ENCODE results near the gene ZDHHC24. TPM values are rescaled to one million over a fixed set of nuclear protein-coding genes. Genes with fewer than 3 reads are reported as not detected.
"Not testable (repeated sequence)": the region's sequence is repeated elsewhere in the genome, so short reads cannot be mapped to it uniquely, and the experiment has no call there.

ZDHHC24 gene
- total RNA-seq, 1 donor from 2014 or later: 6.9 TPM

DNA sequence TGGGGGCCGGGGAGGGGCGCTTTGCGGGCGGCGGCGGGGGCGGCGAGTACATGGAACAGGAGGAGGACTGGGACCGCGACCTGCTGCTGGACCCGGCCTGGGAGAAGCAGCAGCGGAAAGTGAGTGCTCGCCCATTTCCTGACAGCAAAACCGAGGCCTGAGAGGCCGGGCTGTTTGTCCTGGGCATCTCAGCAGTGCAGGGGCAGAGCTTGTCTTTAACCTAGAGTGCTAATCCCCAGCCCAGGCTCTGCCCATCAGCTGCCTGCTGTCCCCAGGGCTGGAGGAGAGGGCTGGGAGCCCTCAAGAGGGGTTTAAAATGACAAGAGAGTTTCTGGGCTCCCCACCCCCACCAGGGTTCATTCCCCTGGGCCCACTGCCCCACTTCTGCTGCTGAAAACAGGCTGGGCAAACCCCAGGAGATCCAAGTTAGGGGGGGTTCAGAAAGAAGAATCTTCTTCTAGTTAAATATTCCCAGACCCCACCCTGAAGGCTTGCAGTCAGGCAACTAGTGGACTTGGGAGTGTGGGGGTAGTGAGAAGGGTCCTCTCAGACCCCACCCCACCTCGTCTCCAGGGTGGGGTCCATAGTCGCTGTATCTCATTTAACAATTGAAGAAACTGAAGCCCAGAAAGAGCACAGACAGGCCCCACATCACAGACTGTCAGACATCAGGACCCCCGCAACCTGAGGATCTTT is 1.3 kb upstream of the ZDHHC24 start:
- no peak for DNase-seq (ENCODE audit: low spot score)
- ATAC-seq: no peak

DNA sequence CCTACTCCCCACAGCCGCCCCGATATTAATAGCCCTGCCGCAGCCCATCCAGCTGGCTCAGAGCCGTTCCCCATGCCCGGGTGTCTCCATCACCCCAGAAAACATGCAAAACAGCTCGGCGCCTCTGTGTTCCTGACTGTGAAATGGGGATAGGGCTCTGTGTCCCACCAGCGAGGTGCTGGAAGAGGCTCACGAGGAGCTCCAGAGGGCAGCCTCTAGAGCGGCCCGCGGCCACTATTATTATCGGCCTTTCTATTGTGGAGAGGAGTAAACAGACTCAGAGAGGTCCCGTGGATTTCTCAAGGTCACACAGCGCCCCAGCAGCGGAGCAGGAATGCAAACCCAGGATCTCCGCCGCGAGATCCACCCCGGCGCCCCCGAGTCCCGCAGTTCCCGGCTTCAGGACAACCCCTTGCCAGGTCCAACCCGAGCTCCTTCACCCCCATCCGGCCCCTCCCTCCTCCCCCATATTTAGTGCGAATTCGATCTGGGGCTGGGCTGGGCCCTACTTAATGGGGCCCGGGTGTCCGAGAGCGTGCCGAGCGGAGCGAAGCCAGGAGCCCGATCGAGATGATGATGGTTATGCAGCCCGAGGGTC is 619 bp upstream of the ZDHHC24 start, which contains the start of gene ACTN3:
Gene ACTN3 (plus strand): TSS at position 536 of the 598 bp plus-strand sequence. CDS start 35 bp downstream, at position 571.
- no peak for ATAC-seq

DNA sequence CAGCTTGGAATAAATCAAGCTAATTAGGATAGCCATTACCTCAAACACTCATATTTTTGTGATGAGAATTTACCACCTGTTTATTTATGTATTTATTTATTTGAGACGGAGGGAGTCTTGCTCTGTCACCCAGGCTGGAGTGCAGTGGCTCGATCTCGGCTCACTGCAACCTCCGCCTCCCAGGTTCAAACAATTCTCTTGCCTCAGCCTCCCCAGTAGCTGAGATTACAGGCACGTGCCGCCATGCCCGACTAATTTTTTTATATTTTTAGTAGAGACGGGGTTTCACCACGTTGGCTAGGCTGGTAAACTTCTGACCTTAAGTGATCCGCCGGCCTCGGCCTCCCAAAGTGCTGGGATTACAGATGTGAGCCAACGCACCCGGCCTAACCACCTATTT is 896 bp downstream of the ZDHHC24 start:
- DNase-seq (ENCODE audit: low spot score); ATAC-seq: not testable (repeated sequence)

More for the DNA sequence above, 619 bp upstream of the ZDHHC24 start, which contains the start of gene ACTN3:
- DNase-seq (ENCODE audit: low spot score): no peak

DNA sequence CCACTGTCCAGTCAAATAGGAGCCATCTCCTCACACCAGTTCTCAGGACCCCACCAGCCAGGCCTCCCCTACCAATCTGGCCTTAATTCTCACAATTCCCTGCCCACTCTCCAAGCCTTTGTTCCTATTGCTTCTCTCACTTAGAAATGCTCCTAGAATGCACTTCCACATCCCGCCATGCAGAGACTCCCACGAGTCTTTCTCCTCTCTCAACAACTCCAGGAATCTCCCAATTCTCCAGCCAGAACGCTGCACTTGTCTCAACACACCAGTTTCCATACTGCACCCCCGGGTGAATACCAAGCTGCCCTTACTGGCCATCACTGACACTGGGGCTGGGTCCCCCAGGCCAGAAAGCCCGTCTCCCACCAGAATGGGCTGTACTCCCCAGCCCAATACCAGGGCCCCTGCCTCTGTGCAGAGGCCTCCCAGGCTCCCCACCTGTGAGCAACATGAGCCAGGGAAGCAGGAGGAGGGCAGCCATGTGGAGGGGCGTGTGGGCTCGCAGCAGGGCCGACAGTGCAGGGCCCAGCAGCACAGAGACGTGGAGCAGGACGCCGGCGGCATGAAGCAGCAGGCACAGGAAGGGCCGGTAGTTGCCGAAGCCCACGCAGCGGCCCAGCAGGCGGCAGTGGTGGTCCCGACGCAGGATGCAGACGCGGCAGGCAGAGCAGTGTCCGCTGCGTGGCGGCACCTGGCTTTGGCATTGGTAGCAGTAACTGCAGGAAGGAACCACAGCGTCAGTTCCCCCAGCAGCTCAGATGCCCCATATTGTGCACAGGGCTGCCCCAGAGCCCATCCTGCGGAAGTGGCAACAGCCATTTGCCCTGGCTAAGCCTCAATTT is 2.4 kb downstream of the ZDHHC24 start:
- DNase-seq (ENCODE audit: low spot score) (no peak), ATAC-seq (no peak)

DNA sequence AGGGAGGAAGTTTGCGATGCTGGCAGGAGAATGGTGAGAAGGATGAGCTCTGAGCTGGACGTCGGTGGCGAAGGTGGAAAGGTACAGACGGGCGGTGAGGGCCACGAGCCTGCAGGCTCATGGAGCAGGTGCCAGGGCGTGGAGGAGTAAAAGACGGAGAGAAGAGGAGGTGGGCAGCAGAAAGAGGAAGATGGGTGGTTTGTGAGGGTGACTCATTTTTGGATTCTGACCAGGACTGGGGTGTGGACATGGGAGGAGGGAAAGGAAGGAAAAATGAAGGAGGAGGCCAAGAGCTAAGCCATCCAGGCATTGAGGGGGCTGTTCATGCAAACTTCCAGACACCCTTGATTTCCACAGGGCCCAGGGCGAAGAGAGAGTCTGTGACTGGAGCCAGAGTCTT is 3.5 kb downstream of the ZDHHC24 start:
- DNase-seq (ENCODE audit: low spot score) (no peak), ATAC-seq (no peak)

DNA sequence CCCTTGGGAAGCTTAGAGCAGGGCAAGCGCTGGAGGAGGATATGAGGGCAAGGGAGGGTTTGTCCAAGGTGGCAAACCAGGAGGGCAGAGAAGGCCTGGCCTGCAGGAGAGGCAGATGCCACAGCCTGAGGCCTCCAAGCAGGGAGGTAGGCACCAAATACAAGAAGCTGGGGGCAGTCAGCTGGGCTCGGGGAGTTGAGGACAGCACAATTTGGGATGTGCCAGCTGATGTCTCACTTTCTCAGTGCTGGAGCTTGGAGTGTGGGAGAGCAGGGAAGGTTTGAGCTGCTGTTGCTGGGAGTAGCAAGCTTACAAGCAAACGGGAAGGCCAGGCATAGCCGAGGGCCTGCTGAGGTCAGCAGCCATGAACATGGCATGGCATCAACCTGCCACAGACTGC is 4.0 kb downstream of the ZDHHC24 start:
- no peak for DNase-seq (ENCODE audit: low spot score)
- ATAC-seq: no peak

DNA sequence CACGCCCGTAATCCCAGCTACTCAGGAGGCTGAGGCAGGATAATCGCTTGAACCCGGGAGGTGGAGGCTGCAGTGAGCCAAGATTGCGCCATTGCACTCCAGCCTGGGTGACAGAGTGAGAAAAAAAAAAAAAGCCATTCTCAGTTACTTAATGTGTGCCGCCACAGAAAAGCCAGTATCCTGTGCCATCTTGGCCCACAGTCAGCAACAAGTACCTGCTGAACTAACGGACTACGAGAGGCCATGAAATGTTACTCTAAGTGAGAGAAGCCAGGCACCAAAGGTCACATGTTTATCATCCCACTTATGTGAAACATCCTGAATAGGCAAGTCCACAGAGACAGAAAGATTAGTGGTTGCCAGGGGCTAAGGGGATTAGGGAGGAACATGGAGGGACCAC is 5.2 kb downstream of the ZDHHC24 start:
- DNase-seq (ENCODE audit: low spot score) (peak; percentile 60), ATAC-seq (peak; percentile 77)

DNA sequence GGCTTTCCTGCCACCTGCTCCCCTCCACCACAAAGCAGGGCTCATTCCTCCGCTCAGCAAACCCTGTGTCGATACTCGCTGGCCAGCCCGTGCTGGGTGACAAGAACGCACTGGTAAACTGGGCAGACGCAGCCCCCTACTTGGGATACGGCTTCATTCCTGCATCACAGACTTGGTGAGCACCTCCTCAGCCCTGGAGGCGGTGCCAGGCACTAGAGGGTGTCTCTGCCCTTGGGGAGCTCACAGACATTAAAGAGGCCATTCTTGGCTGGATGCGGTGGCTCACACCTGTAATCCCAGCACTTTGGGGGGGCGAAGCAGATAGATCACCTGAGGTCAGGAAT is 6.0 kb downstream of the ZDHHC24 start:
- no peak for ATAC-seq
- DNase-seq (ENCODE audit: low spot score): no peak

DNA sequence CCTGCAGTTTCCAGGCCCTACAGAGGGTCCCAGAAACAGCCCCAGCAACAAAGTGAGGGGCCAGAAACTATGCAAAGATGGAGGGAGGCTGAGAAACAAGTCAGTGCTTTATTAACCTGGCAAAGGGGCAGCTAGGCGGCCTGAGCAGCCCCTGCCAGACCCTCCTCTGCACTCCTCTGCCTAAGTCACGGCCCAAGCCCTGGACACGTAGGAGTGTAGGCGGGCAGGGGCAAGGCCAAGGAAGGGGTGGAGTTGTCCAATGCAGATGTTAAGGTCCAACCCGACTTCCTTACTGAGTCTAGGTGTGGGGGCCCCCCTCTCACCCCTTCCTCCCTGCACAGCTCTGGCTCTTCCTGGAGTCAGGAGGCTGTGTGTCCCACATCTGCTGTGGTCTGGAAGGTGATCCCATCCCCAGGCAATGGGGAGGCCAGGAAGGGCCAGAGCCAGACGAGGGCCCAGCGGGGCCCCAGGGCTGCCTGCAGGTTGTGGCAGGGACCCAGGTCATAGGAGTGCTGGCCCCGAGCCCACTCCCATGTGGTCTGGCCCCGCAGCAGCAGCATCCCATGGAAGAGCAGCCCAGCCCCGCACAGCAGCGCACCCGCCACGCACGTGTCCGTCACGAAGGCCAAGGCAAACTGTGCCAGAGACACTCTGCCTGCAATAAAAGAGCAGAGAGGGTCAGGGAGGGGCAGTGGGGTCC is 6.5 kb downstream of the ZDHHC24 start:
- DNase-seq (ENCODE audit: low spot score): no peak
- no peak for ATAC-seq

DNA sequence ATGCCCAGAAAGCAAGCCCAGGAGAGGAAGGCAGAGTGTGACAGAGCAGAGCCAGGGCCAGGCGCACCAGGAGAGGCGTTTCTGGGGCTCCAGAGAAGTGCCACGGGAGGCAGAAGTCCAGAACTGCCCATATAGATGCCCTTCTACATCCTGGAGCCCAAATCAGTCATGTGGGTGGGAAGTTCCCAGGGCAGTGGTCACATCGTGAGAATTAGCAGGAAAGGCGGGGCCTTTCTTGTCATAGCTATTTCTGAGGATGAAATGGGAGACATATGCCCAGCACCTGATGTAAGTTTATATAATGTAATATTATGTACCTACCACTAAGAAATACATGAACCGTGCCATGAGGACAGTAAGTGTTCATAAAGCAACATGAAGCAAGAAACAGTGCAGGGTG is 13.1 kb downstream of the ZDHHC24 start:
- no peak for DNase-seq (ENCODE audit: low spot score)
- no peak for ATAC-seq

DNA sequence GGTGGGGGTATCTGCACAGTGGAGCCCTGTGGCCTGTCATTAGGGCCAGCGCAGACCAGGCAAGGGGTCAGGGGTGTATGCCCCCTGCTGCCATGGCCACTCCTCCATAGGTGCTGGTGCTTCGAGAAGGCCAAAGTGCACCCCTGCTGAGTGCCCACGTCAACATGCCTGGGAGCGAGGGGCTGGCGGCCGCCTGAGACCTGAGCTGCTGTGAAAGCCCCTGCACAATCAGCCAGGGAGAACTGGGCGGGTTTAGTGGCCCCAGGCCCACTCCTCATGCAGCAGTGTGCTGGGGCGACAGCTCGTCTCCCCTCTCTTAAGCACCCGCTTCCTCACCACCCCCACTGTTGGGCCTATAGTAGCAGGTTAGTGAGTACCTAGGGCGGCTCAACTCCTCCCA is 14.0 kb downstream of the ZDHHC24 start:
- ATAC-seq: no peak
- no peak for DNase-seq (ENCODE audit: low spot score)

DNA sequence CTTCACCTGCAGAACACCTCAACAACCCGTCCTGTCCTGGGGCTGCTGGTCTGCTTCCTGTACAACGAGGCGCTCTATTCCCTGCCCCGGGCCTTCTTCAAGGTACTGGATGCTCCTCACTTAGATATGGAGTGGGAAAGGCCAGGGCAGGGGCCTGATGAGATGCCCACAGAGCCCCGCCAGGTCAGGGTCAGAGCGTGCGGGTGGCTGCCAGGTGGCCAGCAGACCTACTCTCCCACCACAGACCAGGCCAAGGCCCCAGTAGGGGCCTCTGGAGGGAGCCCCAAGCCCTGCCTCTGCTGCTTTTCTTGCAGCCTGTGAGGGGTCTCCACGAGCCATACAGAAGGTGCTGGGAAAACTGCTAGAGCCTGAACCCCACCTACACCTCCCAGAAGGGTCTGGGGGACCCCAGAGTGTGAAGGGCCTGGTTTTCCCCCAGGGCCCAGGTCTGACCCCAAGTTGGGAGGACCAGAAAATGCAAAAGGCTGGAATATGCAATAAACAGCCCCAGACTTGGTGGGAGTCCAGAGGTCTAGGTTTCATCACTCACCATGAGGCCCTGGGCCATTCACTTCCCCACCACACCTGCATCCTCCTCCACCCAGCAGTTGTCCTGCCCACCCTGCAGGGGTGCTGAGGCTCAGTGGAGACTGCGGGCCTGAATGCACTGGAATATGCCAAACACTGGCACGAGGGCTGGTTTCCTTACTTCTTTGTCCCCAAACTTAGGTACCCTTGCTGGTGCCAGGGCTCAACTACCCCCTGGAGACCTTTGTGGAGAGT is 14.7 kb downstream of the ZDHHC24 start:
- no peak for ATAC-seq
- no peak for DNase-seq (ENCODE audit: low spot score)

DNA sequence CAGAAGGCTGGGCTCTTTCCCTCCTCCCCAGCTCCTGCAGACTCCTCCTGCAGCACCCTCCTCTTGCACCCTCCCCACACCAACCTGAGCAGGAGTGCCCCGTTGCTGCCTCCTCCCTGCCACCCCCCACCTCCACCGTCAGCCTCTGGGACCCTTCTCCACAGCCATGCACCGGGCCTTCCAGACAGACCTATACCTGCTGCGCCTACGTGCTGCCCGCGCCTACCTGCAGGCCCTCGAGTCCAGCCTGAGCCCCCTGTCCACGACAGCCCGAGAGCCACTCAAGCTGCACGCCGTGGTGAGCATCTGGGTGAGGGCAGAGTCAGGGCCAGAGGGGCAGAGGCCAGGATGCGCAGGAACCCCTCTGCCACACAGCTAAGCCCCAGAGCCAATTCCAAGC is 16.2 kb downstream of the ZDHHC24 start:
- DNase-seq (ENCODE audit: low spot score) (no peak), ATAC-seq (peak; percentile 14)

DNA sequence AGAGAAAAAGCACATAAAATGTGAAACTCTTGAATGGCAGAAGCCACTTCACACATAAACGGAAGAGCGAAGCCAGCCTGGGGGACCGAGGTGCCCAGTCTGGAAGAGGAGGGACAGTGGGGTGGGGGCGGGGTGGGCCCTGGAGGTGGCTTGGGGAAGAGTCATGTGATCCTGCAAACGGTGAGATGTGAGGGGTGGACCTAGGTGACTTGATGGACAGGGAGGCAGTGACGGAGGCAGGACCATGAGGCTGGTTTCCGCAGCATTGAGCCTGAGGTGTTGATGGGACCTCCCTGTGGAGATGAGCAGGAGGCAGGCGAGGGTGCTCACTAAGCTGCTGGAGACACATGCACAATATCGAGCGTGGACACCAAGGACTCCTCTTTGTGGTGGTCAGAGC is 16.8 kb downstream of the ZDHHC24 start:
- no peak for DNase-seq (ENCODE audit: low spot score)
- no peak for ATAC-seq

DNA sequence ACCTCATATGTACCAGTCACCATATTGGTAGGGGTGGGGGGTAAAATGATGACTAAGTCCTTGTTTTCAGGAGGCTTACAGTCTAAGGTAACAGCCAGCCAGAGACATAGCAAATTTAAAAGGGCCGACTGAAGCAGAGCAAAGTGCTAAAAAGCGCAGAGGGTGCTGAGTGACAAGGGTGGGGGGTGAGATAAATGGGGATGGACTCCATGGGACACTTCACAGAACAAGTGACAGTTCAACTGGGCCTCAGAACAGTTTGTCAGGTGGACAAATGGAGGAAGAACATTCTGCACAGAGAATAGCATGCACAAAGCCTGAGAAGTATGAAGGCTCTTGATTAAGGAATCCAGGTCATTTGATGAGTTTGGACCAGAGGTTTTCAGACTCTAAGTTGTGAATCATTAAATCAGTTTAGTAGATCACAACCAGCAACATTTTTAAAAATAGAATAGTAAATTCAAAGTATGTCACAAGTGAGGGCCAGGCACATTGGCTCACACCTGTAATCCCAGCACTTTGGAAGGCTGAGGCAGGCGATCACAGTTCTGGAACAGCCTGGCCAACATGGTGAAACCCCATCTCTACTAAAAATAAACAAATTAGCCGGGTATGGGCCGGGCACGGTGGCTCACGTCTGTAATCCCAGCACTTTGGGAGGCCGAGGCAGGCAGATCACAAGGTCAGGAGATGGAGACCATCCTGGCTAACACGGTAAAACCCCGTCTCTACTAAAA is 21.4 kb downstream of the ZDHHC24 start:
- DNase-seq (ENCODE audit: low spot score) (no peak), ATAC-seq (no peak)

DNA sequence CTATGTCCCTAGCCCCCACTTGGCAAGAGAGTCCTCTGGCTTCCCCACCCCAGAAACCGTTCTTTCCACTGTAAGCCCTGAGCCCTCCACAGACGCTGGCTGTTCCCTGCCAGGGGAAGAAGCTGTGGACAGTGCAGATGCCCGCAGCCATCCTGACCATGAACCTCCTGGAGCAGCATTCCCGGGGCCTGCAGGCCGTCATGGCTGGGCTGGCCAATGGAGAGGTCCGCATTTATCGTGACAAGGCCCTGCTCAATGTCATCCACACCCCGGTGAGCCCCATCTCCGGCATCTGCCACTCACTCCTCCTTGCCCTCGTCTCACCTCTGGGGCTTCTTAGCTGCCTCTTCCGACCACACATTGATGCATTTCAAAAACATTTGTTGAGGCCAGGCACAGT is 22.2 kb downstream of the ZDHHC24 start:
- no peak for DNase-seq (ENCODE audit: low spot score)
- no peak for ATAC-seq

DNA sequence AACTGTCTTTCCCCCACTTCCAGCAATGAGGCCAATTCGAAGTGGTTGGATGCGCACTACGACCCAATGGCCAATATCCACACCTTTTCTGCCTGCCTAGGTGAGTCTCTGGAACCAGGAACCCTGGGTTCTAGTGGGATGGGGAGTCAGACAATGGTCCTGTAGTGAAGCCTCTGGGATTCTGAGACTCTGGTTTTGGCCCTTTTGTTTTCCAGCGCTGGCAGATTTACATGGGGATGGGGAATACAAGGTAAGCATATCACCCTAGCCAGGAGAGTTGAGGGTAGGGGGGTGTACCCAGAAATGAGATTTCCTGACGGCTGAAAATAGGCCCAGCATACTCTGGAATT is 34.9 kb downstream of the ZDHHC24 start:
- no peak for DNase-seq (ENCODE audit: low spot score)
- ATAC-seq: peak; percentile 30

DNA sequence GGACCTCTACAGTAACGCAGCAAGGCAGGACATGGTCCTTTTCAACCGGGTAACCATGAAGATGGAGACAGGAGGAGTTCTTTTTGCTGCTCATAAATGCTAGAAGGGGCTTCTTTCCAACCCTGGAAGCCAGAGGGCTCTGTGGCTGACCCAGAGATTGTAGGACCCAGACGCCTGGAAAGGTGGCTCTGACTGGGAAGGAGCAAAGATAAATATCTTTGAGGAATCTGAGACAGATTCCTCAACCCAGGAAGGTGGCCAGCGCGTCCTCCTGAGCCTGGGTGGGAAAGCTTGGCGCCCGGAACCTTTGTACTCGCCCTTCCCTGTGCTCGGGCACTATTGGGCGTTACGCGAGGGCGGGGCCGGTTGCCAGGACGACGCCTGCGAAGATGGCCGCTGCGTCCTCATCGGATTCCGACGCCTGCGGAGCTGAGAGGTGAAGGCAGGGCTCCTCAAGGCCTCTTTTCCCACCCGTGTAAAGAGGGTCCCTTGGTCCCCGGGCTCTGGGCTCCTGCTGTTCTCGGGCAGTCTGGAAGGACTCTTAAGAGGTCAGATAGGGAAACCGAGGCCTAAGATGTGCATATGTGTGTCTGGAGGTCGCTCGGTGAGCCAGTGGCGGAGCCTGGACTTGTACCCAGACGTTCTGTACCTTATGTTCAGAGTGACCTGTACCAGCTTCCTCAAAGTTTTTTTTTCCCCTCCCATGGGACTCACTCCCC is 35.4 kb downstream of the ZDHHC24 start, which contains the start of gene BBS1:
Gene BBS1 (plus strand): TSS at position 365 of the 719 bp plus-strand sequence. CDS start 25 bp downstream, at position 390.
- peak; percentile 84 for DNase-seq (ENCODE audit: low spot score)
- ATAC-seq: peak; percentile 99

DNA sequence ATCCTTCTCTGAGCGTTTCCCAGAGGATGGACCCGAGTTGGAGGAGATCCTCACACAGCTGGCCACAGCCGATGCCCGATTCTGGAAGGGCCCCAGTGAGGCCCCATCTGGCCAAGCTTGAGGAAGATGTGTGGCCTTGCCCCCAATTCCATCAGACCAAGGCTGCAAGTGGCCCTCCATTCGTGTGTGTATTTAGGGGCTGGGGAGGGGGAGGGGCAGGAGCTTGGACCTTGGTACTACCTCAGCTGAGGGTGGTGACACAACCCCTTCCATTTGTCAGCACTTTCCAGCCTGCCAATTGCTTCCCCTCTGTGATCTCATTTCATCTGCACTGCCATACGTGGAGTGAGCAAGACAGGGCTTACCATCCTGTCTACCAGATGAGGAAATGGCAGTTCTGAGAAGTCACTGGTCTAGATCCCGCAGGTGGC is 36.7 kb downstream of the ZDHHC24 start:
- no peak for ATAC-seq
- no peak for DNase-seq (ENCODE audit: low spot score)

All from left lobe of liver (tissue), 2 donors.